Heart left ventricle (tissue), 13 donors: ENCODE results near the gene MAFG.

Source experiments
- CTCF ChIP-seq, 12 donors: fragments of 200-600 bp; sonication (generic) in 4 of 12; IDR thresholded peaks; one replicate each; pipeline versions ENCODE4 v1.5.0 to v1.8.0; 2018 to 2022; ENCODE audit warnings: antibody characterized with exemption in 12 of 12, mild to moderate bottlenecking in 5 of 12
- POLR2A ChIP-seq, 2 donors: fragments of 450-650 bp; IDR thresholded peaks; one replicate each; pipeline ENCODE4 v1.6.1; 2017; ENCODE audit warnings: antibody characterized with exemption in 2 of 2, mild to moderate bottlenecking in 2 of 2, moderate library complexity in 2 of 2
- donor health status: ischemic (EF 13 %, LVEDD 7.1; RV severe dilation, severe dysfunction).
- donor health status: DM: no; HTN: yes; CAD: no.
- donor health status: DM: no; HTN: no; CAD: no.
- donor health status: ischemic (EF 25% LVEDD 6.9; RV normal size, moderate dysfunction).
- donor health status: ischemic (EF 25% LVEDD 5.7; RV mildly dilated, moderate dysfunction).
- donor health status: ischemic (EF 35%, LVEDD 5.7; RV mildly dilated, moderate dysfunction).
- donor health status: nonischemic (EF 11% LVEDD 7.7; RV severe dilation, severe dysfunction).
- donor health status: DM: yes; HTN: yes; CAD: no.
- donor health status: PGD.
- donor health status: ischemic (EF 29% LVEDD 5.4; RV normal size, mild dysfunction).
- donor health status: nonischemic (EF 23%, LVEDD 6.1; RV moderate dilation, normal function).

- TF ChIP-seq CTCF (IDR thresholded peaks at IDR 0.05) (no peak), POLR2A (IDR thresholded peaks at IDR 0.05) (no peak)
Observed at GRCh38 chr17:81926451-81927151, 934 bp downstream of the MAFG start.
